ENCODE measurements around the gene GORASP1.

DNA sequence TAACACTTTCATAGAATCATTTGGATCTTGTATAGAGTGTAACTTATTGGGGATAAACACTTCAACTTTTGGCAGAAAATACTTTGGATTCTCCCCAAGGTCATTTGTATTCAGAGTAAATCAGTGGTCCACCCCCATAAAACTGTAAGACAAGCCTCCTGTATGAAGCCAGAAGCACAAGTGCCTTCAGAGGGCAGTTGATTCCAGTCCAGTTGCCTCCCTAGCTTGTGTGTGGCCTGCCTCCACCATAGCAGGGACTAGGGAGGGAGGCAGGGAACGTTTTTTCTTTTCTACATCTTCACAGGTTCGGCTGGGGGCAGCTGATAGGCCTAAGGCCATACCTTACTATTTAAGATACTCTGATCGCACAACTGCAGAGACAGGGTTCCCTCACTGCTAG is 11.6 kb downstream of the GORASP1 start:
- no peak for TF ChIP-seq EZH2 (IDR thresholded peaks at IDR 0.05; ENCODE audit: low read length, missing control alignments)
- TF ChIP-seq, protein P1, sequence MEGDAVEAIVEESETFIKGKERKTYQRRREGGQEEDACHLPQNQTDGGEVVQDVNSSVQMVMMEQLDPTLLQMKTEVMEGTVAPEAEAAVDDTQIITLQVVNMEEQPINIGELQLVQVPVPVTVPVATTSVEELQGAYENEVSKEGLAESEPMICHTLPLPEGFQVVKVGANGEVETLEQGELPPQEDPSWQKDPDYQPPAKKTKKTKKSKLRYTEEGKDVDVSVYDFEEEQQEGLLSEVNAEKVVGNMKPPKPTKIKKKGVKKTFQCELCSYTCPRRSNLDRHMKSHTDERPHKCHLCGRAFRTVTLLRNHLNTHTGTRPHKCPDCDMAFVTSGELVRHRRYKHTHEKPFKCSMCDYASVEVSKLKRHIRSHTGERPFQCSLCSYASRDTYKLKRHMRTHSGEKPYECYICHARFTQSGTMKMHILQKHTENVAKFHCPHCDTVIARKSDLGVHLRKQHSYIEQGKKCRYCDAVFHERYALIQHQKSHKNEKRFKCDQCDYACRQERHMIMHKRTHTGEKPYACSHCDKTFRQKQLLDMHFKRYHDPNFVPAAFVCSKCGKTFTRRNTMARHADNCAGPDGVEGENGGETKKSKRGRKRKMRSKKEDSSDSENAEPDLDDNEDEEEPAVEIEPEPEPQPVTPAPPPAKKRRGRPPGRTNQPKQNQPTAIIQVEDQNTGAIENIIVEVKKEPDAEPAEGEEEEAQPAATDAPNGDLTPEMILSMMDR (conservative IDR thresholded peaks at IDR 0.05 in 1 of 2, IDR thresholded peaks at IDR 0.05 in 1 of 2; ENCODE audit: low read depth in 1 of 2, low read length in 2 of 2) = no peak

Measured in fibroblast of lung (primary cell).